RWPE1 (cell line): ENCODE results near the gene ABCF3.

ENCODE experiments used
- CTCF ChIA-PET: fragments of 350-600 bp; sonication (Branson Sonifier 250); formaldehyde crosslinking; extraction: SDS; loops from one replicate; lab custom pipeline; 2021; lab: Yijun Ruan, JAX
- POLR2A ChIA-PET: fragments of 400-600 bp; formaldehyde crosslinking; extraction: SDS; loops from one replicate; lab custom pipeline; 2020; ENCODE audit warnings: antibody characterized with exemption; ENCODE audit not compliant: low non-redundant PET; lab: Yijun Ruan, JAX
- DNase-seq: peaks from one replicate; pipeline ENCODE4 v3.0.0; 2012; ENCODE audit warnings: low spot score
- H3K27ac ChIP-seq: fragments of 450-650 bp; 2 replicates; pipeline ENCODE4 v1.5.1; 2017
- CTCF ChIP-seq: fragments of 450-650 bp; conservative IDR thresholded peaks from 2 replicates; pipeline ENCODE4 v1.5.1; 2017; ENCODE audit warnings: low read depth, mild to moderate bottlenecking

Gene ABCF3

GRCh38 chr3:184186184-184186901 is at the start of gene ABCF3:
Gene ABCF3, plus strand, starts transcription at chr3:184186199. Its CDS starts 9 bp downstream, at chr3:184186208.
- ChIA-PET CTCF (interaction anchor here (0.6 to 1.4 kb wide), 4 partner anchors 21 to 93 kb away, joined by 3 to 6 read pairs (median 4); no protein-coding TSS in a partner anchor), POLR2A (interaction anchor here (0.7 to 1.3 kb wide), 2 partner anchors 10 to 187 kb away, joined by 5 to 8 read pairs; no protein-coding TSS in a partner anchor)
- peak within 1 kb of the TSS; percentile 93 for H3K27ac ChIP-seq
- no peak for DNase-seq
- no peak for TF ChIP-seq CTCF

- H3K27ac ChIP-seq = no peak overlapping the region
- no peak for DNase-seq
- no peak for TF ChIP-seq CTCF
- POLR2A ChIA-PET = no interaction called here
- CTCF ChIA-PET = no interaction called here
These were observed 45.6 kb upstream of the ABCF3 start for GRCh38 chr3:184140436-184140835.

GRCh38 chr3:184142199-184142598 is 43.8 kb upstream of the ABCF3 start:
- TF ChIP-seq CTCF = no peak
- no peak for DNase-seq
- ChIA-PET POLR2A (interaction anchor here (0.5 kb wide), 1 partner anchor 151 kb away, joined by 5 read pairs; no protein-coding TSS in a partner anchor), CTCF (no interaction called here)
- no peak overlapping the region for H3K27ac ChIP-seq

- ChIA-PET CTCF (interaction anchor here (3.8 kb wide), 1 partner anchor 99 kb away, joined by 40 read pairs; no protein-coding TSS in a partner anchor), POLR2A (no interaction called here)
- no peak for DNase-seq
- no peak overlapping the region for H3K27ac ChIP-seq
- no peak for TF ChIP-seq CTCF
These were observed 42.7 kb upstream of the ABCF3 start for GRCh38 chr3:184143327-184143726.

GRCh38 chr3:184144505-184144904 is 41.5 kb upstream of the ABCF3 start:
- peak overlapping the region; percentile 54 for H3K27ac ChIP-seq
- POLR2A ChIA-PET = interaction anchor here (0.6 kb wide), 1 partner anchor 125 kb away, joined by 4 read pairs; no protein-coding TSS in a partner anchor

More at GRCh38 chr3:184144505-184144904, 41.5 kb upstream of the ABCF3 start:
- DNase-seq = no peak
- no peak for TF ChIP-seq CTCF
- CTCF ChIA-PET = interaction anchor here (0.6 to 3.8 kb wide), 11 partner anchors 9 to 892 kb away, joined by 3 to 40 read pairs (median 4); partner anchors contain the start of genes EEF1AKMT4 and EIF2B5
